Astrocyte (in vitro differentiated cells and primary cell): ENCODE results near the gene ELF3.

Source experiments
- EZH2 ChIP-seq: IDR thresholded peaks from 2 replicates; pipeline ENCODE4 v1.6.1; 2012; ENCODE audit warnings: mild to moderate bottlenecking, low read length, inconsistent platforms; ENCODE audit not compliant: insufficient read depth
- TF ChIP-seq, protein P1 (sequence below): IDR thresholded peaks from 2 replicates; pipeline ENCODE4 v1.5.1; 2011; ENCODE audit warnings: low read depth, mild to moderate bottlenecking, inconsistent platforms, low read length, moderate library complexity; ENCODE audit not compliant: insufficient read depth

GRCh38 chr1:202012544-202013478 lies 2.4 kb downstream of the ELF3 start:
- TF ChIP-seq, protein P1, sequence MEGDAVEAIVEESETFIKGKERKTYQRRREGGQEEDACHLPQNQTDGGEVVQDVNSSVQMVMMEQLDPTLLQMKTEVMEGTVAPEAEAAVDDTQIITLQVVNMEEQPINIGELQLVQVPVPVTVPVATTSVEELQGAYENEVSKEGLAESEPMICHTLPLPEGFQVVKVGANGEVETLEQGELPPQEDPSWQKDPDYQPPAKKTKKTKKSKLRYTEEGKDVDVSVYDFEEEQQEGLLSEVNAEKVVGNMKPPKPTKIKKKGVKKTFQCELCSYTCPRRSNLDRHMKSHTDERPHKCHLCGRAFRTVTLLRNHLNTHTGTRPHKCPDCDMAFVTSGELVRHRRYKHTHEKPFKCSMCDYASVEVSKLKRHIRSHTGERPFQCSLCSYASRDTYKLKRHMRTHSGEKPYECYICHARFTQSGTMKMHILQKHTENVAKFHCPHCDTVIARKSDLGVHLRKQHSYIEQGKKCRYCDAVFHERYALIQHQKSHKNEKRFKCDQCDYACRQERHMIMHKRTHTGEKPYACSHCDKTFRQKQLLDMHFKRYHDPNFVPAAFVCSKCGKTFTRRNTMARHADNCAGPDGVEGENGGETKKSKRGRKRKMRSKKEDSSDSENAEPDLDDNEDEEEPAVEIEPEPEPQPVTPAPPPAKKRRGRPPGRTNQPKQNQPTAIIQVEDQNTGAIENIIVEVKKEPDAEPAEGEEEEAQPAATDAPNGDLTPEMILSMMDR = no peak
- TF ChIP-seq EZH2 = no peak
